ENCODE data around the gene RAB11FIP3. TPM values are rescaled to one million over a fixed set of nuclear protein-coding genes. Genes with fewer than 3 reads are reported as not detected.

RAB11FIP3 gene
- total and polyA plus RNA-seq, 8 donors, result 6.7 to 102 (median 18.1) TPM

DNA sequence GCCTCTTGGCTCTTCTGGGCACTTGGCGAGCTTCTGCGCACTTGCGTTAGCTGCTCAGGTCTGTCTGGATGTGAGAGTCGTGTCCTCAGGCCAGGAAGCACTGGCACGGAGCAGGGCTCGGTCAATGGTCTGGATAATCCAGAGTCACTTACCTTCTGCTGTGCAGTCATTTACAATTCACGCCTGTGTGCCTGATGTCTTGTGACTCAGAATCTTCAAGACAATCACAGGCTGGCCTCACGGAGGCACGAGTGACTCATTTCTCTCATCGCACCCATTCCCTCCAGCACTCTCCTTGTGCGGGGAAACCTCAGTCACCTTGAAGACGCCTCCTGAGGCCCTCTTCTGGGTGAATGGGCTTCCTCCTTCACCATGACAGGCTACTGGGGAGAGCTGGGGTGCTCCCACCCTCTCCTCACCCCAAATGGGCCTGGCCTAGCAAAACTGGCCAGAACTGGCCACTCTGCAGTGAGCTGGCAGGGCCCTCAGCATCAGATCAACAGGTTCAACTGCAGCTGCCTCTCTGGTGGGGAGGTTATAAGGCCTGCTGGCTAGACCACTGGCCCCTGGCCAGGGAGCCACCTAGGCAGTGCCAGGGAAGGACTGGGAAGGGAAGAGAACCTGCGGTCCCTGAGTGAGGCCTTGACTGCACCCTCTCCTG lies 100.2 kb downstream of the RAB11FIP3 start:
- 61 to 76% (median 68%) methylated on average over 13 of the region's 13 CpGs for WGBS, 5 donors
- intact Hi-C loops (cut with DNase I; ENCODE audit: low total_unique reads), result no loop called here
- peak in 1 of 2 donors; percentile 66 for DNase-seq
- Histone ChIP-seq H3K36me3 (peaks cover 4 to 14% (median 9%) of the 10 kb centered on the region in 4 donors), H3K4me1 (peaks cover 39 to 63% (median 59%) of the 10 kb centered on the region in 4 donors), H3K9me3 (no peaks in the 10 kb centered on the region), H3K27ac (peak overlapping the region in 4 of 5 donors; percentile 8 to 98 (median 96)), H3K27me3 (no peaks in the 10 kb centered on the region), H3K4me3 (peak overlapping the region; percentile 64 to 90 (median 78))
- TF ChIP-seq POLR2AphosphoS5 (IDR thresholded peaks at IDR 0.05) (peak in 1 of 3 donors; percentile 4), EP300 (IDR thresholded peaks at IDR 0.05) (no peak)

DNA sequence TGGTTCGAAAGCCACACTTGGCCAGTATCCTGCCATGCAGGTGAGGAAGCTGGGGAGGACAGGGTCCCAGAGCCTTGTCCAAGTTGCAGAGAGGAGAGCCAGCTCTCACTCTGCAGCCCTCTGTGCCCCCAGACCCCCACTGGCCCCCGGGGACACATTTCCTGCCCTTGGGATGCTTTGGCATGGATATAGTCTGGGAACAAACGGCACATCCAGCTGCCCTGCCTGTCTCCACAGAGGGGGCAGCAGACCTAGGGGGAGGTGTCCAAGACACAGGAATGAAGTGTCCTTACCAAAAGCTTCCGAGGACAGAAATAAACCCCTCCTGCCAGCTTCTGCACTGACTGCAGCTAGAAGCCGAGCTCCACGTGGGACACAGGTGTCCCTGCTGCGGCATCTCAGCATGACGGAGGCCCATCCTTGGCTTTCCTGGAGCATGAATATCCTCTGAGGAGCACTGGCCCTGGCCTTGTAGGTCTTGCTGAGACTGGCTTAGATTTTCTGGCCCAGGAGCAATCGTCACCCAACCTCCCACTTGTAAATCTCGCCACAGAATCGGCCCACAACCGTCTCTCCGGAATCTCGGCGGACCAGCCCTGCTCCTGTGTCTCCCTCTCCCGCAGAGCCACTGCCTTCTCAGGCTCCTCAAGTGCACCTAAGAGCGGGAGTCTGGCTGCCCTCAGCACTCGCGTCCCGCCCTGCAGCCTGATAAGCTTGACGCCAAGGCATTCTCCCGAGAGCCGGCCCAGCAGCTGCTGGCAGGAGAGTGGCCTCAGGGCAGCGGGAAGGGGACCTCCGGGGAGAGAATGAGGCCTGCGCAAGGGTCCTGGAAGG lies 100.9 kb downstream of the RAB11FIP3 start:
- peak overlapping the region; percentile 64 to 90 (median 78) for H3K4me3 ChIP-seq
- no peaks in the 10 kb centered on the region for H3K9me3 ChIP-seq
- DNase-seq, result peak; percentile 69 to 83
- no peak for TF ChIP-seq POLR2A (IDR thresholded peaks at IDR 0.05)
- no peak for TF ChIP-seq EP300 (IDR thresholded peaks at IDR 0.05)
- no peak for TF ChIP-seq CTCF (IDR thresholded peaks at IDR 0.05)
- TF ChIP-seq POLR2AphosphoS5 (IDR thresholded peaks at IDR 0.05), result no peak
- intact Hi-C loops (cut with DNase I; ENCODE audit: low total_unique reads), result no loop called here
- H3K27me3 ChIP-seq, result no peaks in the 10 kb centered on the region
- peaks cover 0 to 7% (median 4%) of the 10 kb centered on the region in 4 donors for H3K36me3 ChIP-seq
- peak overlapping the region; percentile 95 to 99 (median 98) for H3K27ac ChIP-seq
- H3K4me1 ChIP-seq, result peaks cover 40 to 68% (median 61%) of the 10 kb centered on the region in 4 donors
- WGBS, 5 donors, result 2 to 11% (median 8%) methylated on average over 22 to 26 of the region's 26 CpGs

GRCh38 chr16:527015-527903 lies 101.8 kb downstream of the RAB11FIP3 start, which contains the start of gene CAPN15:
Gene CAPN15 (plus strand): TSS chr16:527712. CDS start chr16:546839, 19,127 bp downstream.
- Histone ChIP-seq H3K27ac (peak within 1 kb of the TSS; percentile 95 to 99 (median 98)), H3K36me3 (peaks cover 0 to 7% (median 3%) of the 10 kb centered on the region in 4 donors), H3K4me3 (peak within 1 kb of the TSS; percentile 64 to 90 (median 78)), H3K9me3 (no peaks in the 10 kb centered on the region), H3K4me1 (peaks cover 40 to 66% (median 59%) of the 10 kb centered on the region in 4 donors), H3K27me3 (no peaks in the 10 kb centered on the region)
- intact Hi-C loops (cut with DNase I; ENCODE audit: low total_unique reads), result no loop called here
- 0% methylated on average over 11 to 124 of the region's 129 CpGs for WGBS, 5 donors
- DNase-seq, result peak; percentile 90 to 96
- TF ChIP-seq EP300 (IDR thresholded peaks at IDR 0.05) (no peak), CTCF (IDR thresholded peaks at IDR 0.05) (peak in 3 of 7 experiments; percentile 20 to 70 (median 32)), POLR2A (IDR thresholded peaks at IDR 0.05) (peak in 1 of 4 donors; percentile 45), POLR2AphosphoS5 (IDR thresholded peaks at IDR 0.05) (peak; percentile 13 to 85 (median 80))

DNA sequence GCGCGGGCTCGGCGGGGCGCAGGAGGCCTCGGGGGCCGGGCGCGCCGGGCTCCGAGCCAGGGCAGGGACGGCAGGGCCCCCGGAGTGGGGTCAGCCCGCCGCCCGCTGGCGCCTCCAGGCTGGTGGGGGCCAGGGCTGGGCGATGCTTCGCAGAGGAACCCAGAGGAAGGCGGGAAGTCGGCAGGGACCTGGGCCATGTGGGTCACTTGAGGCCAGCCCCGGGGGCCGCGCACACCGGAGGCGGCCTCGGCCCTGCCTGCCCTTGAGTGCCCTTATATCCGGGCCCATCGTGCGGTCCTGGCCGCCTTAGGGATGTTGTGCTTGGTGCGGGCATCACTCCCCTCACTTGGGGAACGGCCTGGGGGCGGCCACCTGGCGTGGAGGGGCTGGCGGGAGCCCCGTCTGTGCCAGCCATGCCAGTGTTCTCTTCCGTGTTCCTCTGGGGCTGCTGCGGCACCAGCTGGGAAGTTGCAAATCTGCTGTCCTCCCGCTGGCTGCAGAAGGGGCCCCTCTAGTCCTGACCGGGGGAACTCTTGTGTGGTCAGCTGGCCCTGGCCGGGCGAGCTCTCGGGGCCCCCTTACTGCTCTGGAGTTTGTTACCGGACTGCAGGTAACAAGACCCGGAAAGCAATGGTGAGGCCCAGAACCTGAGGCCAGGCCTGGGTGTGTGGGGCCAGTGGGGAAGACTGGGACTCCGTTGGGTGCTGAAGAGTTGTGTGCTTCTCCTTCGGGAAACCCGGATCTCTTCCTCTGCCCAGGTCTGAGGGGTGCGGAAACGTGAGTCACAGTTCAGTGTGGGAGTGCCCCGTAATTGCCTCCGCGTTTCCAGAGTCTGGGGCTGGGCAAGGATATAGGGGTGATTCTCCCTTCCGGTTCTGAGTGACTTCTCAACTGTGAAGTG lies 102.9 kb downstream of the RAB11FIP3 start:
- peaks cover 43 to 72% (median 68%) of the 10 kb centered on the region in 4 donors for H3K4me1 ChIP-seq
- intact Hi-C loops (cut with DNase I; ENCODE audit: low total_unique reads), result no loop called here
- peaks cover 0 to 7% (median 3%) of the 10 kb centered on the region in 4 donors for H3K36me3 ChIP-seq
- no peaks in the 10 kb centered on the region for H3K27me3 ChIP-seq
- H3K9me3 ChIP-seq, result no peaks in the 10 kb centered on the region
- 1 to 9% (median 3%) methylated on average over 10 to 55 of the region's 55 CpGs for WGBS, 5 donors
- H3K27ac ChIP-seq, result peak overlapping the region; percentile 88 to 98 (median 97)
- DNase-seq, result peak; percentile 66 to 82
- peak overlapping the region; percentile 64 to 90 (median 78) for H3K4me3 ChIP-seq
- TF ChIP-seq POLR2A (IDR thresholded peaks at IDR 0.05), result peak in 1 of 4 donors; percentile 42
- TF ChIP-seq POLR2AphosphoS5 (IDR thresholded peaks at IDR 0.05), result peak in 2 of 3 donors; percentile 59 to 75
- no peak for TF ChIP-seq EP300 (IDR thresholded peaks at IDR 0.05)

Data from stomach (tissue), 9 donors.